ENCODE results near the gene NTF3. TPM values are rescaled to one million over a fixed set of nuclear protein-coding genes. Genes with fewer than 3 reads are reported as not detected.

NTF3 gene
- total RNA-seq, 1 experiment from 2014 or later = not detected

- BruUV-seq (replicated peaks) = no TSS peak
- H3K27me3 ChIP-seq (ENCODE audit: control insufficient read depth, insufficient read depth, low read length) = no peaks in the 10 kb centered on the region
- TF ChIP-seq TCF7L2 (IDR thresholded peaks at IDR 0.05; ENCODE audit: low read depth, low read length) = no peak
- TF ChIP-seq REST (IDR thresholded peaks at IDR 0.05; ENCODE audit: insufficient read depth in 1 of 2, low read depth in 2 of 2, low read length in 1 of 2) = no peak
- no peak for TF ChIP-seq POLR2AphosphoS5 (IDR thresholded peaks at IDR 0.05; ENCODE audit: low read depth, low read length)
- no peak for TF ChIP-seq SIN3A (IDR thresholded peaks at IDR 0.05; ENCODE audit: borderline replicate concordance, insufficient read depth, low read depth, low read length)
- no peak for TF ChIP-seq CTCF (IDR thresholded peaks at IDR 0.05)
- no peaks in the 10 kb centered on the region for H3K4me1 ChIP-seq (ENCODE audit: control insufficient read depth, insufficient read depth, low read length)
- no peaks in the 10 kb centered on the region for H3K36me3 ChIP-seq (ENCODE audit: control insufficient read depth, insufficient read depth, low read length)
- no peak overlapping the region for H3K27ac ChIP-seq (ENCODE audit: low read length)
- ChIA-PET POLR2A (no interaction called here), CTCF (no interaction called here)
- H3K9me3 ChIP-seq (ENCODE audit: control insufficient read depth, insufficient read depth, low read depth, low read length) = no peaks in the 10 kb centered on the region
- in situ Hi-C loops (cut with HindIII; ENCODE audit: low pct_unique_long_range_greater_than_20kb, low sequenced_read_pairs) = no loop called here
- ATAC-seq (no peak), DNase-seq (ENCODE audit: low read depth, low spot score) (no peak)
- intact Hi-C loops (cut with micrococcal nuclease; ENCODE audit: unreplicated experiment) = no loop called here
- no peak overlapping the region for H3K4me3 ChIP-seq (ENCODE audit: low read depth in 2 of 2, low read length in 2 of 2)
These were observed 56.2 kb downstream of the NTF3 start for GRCh38 chr12:5487948-5488625.

- ChIA-PET CTCF (no interaction called here), POLR2A (no interaction called here)
- intact Hi-C loops (cut with micrococcal nuclease; ENCODE audit: unreplicated experiment) = no loop called here
- H3K4me1 ChIP-seq (ENCODE audit: control insufficient read depth, insufficient read depth, low read length) = no peaks in the 10 kb centered on the region
- no TSS peak for BruUV-seq (replicated peaks)
- no peak overlapping the region for H3K4me3 ChIP-seq (ENCODE audit: low read depth in 2 of 2, low read length in 2 of 2)
- in situ Hi-C loops (cut with HindIII; ENCODE audit: low pct_unique_long_range_greater_than_20kb, low sequenced_read_pairs) = no loop called here
- H3K36me3 ChIP-seq (ENCODE audit: control insufficient read depth, insufficient read depth, low read length) = no peaks in the 10 kb centered on the region
- H3K9me3 ChIP-seq (ENCODE audit: control insufficient read depth, insufficient read depth, low read depth, low read length) = no peaks in the 10 kb centered on the region
- no peak for ATAC-seq
- no peaks in the 10 kb centered on the region for H3K27me3 ChIP-seq (ENCODE audit: control insufficient read depth, insufficient read depth, low read length)
- no peak for DNase-seq (ENCODE audit: low read depth, low spot score)
- H3K27ac ChIP-seq (ENCODE audit: low read length) = no peak overlapping the region
- TF ChIP-seq TCF7L2 (IDR thresholded peaks at IDR 0.05; ENCODE audit: low read depth, low read length) (no peak), CTCF (IDR thresholded peaks at IDR 0.05) (no peak), SIN3A (IDR thresholded peaks at IDR 0.05; ENCODE audit: borderline replicate concordance, insufficient read depth, low read depth, low read length) (no peak), POLR2AphosphoS5 (IDR thresholded peaks at IDR 0.05; ENCODE audit: low read depth, low read length) (no peak), REST (IDR thresholded peaks at IDR 0.05; ENCODE audit: insufficient read depth in 1 of 2, low read depth in 2 of 2, low read length in 1 of 2) (no peak)
These were observed 56.7 kb downstream of the NTF3 start for GRCh38 chr12:5488626-5488955.

All from Panc1 (cell line).